GM21529 (cell line): ENCODE measurements around the gene COL19A1.
"Not testable (repeated sequence)": the region's sequence is repeated elsewhere in the genome, so short reads cannot be mapped to it uniquely, and the experiment has no call there.

Experiments
- ATAC-seq: cut with Tn5 transposase; IDR thresholded peaks from one replicate; pipeline ENCODE4 v1.9.1; 2021; ENCODE audit not compliant: unreplicated experiment

COL19A1 gene

GRCh38 chr6:69957985-69958559 is 91.7 kb downstream of the COL19A1 start:
- no peak for ATAC-seq

- no peak for ATAC-seq
Observed at GRCh38 chr6:69958978-69959377, 92.6 kb downstream of the COL19A1 start.

DNA sequence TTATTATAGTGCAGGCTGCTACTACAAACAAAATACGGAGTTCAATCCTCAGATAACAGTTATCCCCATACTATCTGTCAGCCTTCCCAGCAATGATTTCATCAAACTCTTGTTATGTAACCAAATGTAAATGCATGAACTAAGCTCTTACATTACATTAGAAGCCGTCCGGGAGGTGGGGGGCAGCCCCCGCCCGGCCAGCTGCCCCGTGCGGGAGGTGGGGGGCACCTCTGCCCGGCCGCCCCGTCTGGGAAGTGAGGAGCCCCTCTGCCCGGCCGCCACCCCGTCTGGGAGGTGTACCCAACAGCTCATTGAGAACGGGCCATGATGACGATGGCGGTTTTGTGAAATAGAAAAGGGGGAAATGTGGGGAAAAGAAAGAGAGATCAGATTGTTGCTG is 99.6 kb downstream of the COL19A1 start:
- ATAC-seq: not testable (repeated sequence)

DNA sequence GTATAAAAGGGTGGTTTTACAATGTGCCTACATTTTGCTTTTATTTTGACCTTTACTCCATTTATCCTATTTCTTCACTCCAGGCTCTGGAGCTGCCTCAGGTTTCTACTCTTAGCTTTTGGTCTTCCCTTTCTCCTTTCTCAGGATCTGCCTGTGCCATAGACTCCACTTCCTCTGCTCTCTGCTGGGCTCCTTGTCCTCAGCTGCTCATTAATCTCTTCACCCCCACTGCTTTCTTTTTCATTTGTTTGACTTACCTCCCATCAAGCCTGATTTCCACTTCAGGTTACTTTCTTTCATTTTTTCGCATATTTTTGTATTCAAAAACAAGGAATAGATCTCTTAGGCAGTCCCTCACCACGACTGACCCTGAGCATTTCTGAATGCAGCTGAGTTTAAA is 106.8 kb downstream of the COL19A1 start:
- no peak for ATAC-seq

- no peak for ATAC-seq
Observed at GRCh38 chr6:69973763-69974162, 107.4 kb downstream of the COL19A1 start.

- no peak for ATAC-seq
Observed at GRCh38 chr6:69974193-69974592, 107.8 kb downstream of the COL19A1 start.

- ATAC-seq: no peak
Observed at GRCh38 chr6:69976591-69977090, 110.3 kb downstream of the COL19A1 start.

DNA sequence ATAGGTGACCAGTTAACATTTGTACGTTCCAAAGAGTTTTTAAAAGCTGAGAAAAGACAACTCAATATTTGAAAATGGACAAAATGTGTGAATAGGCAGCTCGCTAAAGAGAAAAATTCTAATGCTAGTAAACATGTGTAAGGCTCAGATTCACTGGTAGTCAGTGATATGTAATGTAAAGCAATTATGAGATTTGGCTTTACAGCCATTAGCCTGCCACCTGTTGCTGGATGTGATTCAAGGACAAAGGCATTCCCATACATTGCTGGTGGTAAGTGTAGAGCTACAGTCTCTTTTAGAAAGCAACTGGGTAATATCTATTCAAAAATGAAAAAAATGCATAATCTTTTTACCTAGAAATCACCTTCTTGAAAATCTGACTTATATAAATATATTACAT is 114.3 kb downstream of the COL19A1 start:
- ATAC-seq: no peak

DNA sequence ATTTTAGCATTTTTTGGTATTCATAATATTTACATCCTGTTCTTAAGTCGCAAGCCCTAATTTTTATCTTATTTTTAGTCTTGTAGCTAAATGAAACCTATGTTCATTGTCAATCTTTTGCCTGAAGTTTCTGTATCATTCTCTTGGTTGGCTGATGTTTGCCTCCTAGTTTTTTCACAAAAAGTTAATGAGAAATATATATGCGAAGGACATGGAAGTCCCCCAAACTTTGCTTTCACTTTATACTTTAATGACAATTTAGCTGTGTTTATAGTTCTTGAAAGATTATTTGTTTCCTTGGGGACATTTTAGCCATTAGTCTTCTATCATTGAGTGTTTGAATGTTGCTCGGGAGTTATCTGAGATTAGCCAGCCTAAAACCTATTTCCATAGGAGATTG is 118.2 kb downstream of the COL19A1 start:
- no peak for ATAC-seq

DNA sequence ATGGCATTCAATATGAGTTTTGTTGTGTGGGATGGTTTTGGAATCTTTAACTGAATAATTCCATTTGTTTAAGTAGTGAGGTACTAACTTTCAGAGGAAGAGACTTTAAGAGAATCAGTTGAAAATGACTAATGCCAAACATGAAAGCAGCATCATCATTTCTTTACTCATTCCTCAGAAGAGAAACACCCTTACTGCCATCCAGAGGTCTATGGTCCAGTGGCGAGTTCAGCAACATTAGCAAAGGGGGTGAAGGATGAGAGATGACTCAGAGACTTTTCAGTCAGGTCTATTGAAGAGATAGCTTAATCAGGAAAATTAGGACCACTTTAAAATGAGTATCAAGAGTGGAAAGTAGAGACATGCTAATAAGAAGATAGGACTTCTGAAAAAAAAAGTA is 118.8 kb downstream of the COL19A1 start:
- peak; percentile 56 for ATAC-seq

GRCh38 chr6:69987550-69987949 is 121.2 kb downstream of the COL19A1 start:
- no peak for ATAC-seq

DNA sequence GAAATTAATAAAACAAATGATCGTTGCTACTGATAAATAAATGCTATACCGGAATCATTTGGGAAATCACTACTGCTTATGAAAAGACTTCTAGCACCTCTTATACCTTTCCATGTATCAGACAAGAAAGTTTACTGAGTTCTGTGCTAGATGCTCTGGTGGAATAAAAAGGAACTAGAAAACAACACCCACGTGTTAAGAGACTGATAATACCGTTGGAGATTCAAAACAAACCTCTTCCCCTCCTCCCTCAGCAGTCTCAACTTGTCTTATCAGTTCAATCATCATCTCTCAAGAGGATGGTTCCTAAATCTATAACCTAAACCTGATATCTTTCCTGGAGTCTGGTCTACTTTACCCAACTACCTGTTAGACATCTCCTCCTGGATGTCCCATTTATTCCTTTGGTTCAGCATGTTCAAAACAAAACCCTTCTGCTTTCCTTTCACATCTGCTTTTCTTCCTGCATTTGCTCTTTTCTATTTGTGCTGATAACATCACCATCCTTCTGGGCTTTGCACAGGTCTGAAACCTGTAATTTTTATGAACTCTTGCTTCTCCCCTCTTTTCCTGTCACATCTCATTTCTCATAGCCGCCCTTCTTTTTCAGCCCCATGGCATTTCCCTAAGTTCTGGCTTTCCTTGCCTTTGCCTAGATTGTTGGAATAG is 122.2 kb downstream of the COL19A1 start:
- ATAC-seq: no peak

GRCh38 chr6:69994251-69994650 is 127.9 kb downstream of the COL19A1 start:
- no peak for ATAC-seq

GRCh38 chr6:70008189-70008588 is 141.8 kb downstream of the COL19A1 start:
- ATAC-seq: no peak

DNA sequence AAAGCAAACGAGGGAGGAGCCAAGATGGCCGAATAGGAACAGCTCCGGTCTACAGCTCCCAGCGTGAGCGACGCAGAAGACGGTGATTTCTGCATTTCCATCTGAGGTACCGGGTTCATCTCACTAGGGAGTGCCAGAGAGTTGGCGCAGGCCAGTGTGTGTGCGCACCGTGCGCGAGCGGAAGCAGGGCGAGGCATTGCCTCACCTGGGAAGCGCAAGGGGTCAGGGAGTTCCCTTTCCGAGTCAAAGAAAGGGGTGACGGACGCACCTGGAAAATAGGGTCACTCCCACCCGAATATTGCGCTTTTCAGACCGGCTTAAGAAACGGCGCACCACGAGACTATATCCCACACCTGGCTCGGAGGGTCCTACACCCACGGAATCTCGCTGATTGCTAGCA is 144.0 kb downstream of the COL19A1 start:
- not testable (repeated sequence) for ATAC-seq

GRCh38 chr6:70023201-70023600 is 156.8 kb downstream of the COL19A1 start:
- not testable (repeated sequence) for ATAC-seq

- no peak for ATAC-seq
Observed at GRCh38 chr6:70028246-70028645, 161.9 kb downstream of the COL19A1 start.

DNA sequence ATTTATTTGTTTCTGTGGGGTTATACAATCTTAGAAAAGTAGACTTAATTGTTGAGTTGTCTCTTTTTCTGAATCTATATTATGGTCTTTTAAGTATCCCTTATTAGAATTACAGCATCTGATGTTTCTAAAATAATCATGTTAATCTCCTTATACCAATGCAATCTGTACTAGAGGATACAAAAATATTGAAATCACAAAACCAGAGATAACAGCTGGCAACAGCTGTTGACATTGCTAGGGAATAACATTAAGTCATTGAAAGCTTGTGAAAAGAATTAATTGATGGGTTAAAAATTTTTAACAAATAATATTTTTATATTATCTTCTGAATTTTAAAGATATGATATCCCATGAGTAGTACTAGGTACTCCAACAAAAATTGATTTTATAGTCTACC is 162.6 kb downstream of the COL19A1 start:
- ATAC-seq: no peak

DNA sequence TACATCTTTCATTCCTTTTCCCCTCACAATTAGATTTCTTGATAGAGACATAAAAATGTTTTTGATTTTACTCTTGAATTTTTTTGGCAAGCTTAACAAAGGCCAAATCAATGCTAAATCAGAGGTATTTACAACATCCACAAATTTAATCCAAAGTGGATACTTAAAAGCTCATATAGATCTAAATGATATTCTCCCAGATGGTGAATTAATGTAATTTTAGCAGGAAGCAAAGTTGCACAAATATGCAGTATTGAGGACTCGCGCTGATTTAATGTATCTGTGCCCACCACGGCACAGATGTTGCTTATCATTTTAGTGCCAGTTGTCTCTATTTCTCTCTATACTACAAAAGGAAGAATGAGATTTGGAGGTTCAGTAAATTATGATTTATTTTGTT is 167.4 kb downstream of the COL19A1 start:
- ATAC-seq: no peak

DNA sequence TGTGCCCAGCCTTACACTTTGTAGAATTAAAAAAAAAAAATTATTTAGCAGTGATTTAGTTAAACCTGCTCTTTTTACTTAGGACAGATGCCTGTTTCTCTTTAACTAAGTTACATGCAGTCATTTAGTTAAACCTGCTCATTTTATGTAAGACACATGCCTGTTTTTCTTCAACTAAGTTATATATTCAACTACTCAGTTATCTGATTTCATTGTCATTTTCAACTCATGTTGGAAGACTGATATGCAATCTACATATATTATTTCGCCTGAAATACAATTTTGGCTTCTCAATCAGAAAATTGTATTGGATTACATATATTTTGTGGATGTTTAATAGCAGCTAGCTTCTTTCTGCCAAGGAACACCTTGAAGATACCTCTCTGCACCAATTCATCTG is 171.1 kb downstream of the COL19A1 start:
- no peak for ATAC-seq

GRCh38 chr6:70040766-70041165 is 174.4 kb downstream of the COL19A1 start:
- no peak for ATAC-seq

DNA sequence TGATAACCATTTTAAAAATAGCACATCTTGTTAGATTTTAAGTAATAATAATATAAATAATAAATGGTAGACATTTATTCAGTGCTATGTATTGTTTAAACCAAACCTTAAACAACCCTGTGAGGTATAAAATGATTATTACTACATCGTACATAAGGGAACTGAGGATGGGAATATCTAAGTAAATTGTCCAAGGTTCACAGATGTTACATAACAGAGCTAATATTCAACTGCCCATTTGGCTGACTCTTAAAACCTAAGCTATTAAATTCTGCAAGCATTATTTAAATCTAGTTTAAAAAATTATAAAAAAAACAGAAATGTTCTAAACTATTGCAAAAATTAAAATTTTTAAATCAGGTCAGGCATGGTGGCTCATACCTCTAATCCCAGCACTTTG is 175.1 kb downstream of the COL19A1 start:
- no peak for ATAC-seq

GRCh38 chr6:70045413-70045812 is 179.1 kb downstream of the COL19A1 start:
- no peak for ATAC-seq
